Kidney epithelial cell (primary cell): Measurements from ENCODE around the gene GNAI2. TPM values are rescaled to one million over a fixed set of nuclear protein-coding genes. Genes with fewer than 3 reads are reported as not detected.

ENCODE experiments used
- DNase-seq: peaks from one replicate; pipeline ENCODE4 v3.0.0-alpha.2; 2010; ENCODE audit warnings: low read depth
- H3K27me3 ChIP-seq: 2 replicates; pipeline ENCODE4 v1.6.0; 2011; ENCODE audit warnings: low read length; ENCODE audit not compliant: control insufficient read depth, insufficient read depth
- H3K36me3 ChIP-seq: 2 replicates; pipeline ENCODE4 v1.5.1; 2011; ENCODE audit warnings: low read length; ENCODE audit not compliant: control insufficient read depth, insufficient read depth
- H3K4me3 ChIP-seq: 2 replicates; pipeline ENCODE4 v1.5.1; 2011; ENCODE audit warnings: low read depth, mild to moderate bottlenecking, control low read depth, low read length
- CTCF ChIP-seq: IDR thresholded peaks from 2 replicates; pipeline ENCODE4 v1.5.1; 2011; ENCODE audit warnings: mild to moderate bottlenecking, moderate library complexity, low read length, control low read depth, inconsistent platforms; ENCODE audit not compliant: insufficient read depth, poor library complexity, severe bottlenecking
- total RNA-seq: library from RNA; depleted of rRNA; stranded (reverse); fragments of >200 nt; gene quantifications from 2 replicates; pipeline ENCODE4 v1.2.3, GENCODE V29; 2015

Gene GNAI2
- total RNA-seq, 1 donor from 2014 or later = 208 TPM

GRCh38 chr3:50194903-50195500 lies 41.0 kb upstream of the GNAI2 start:
- Histone ChIP-seq H3K27me3 (peaks cover 36% of the 10 kb centered on the region), H3K4me3 (no peak overlapping the region), H3K36me3 (no peaks in the 10 kb centered on the region)
- no peak for DNase-seq
- no peak for TF ChIP-seq CTCF

- Histone ChIP-seq H3K4me3 (no peak overlapping the region), H3K36me3 (no peaks in the 10 kb centered on the region), H3K27me3 (peaks cover 36% of the 10 kb centered on the region)
- no peak for DNase-seq
- no peak for TF ChIP-seq CTCF
Measured at GRCh38 chr3:50195501-50196252, 40.3 kb upstream of the GNAI2 start.

- no peak for TF ChIP-seq CTCF
- H3K36me3 ChIP-seq = no peaks in the 10 kb centered on the region
- peaks cover 43% of the 10 kb centered on the region for H3K27me3 ChIP-seq
- DNase-seq = no peak
- H3K4me3 ChIP-seq = no peak overlapping the region
Measured at GRCh38 chr3:50196253-50196801, 39.7 kb upstream of the GNAI2 start.

- Histone ChIP-seq H3K4me3 (no peak overlapping the region), H3K36me3 (no peaks in the 10 kb centered on the region), H3K27me3 (peaks cover 52% of the 10 kb centered on the region)
- TF ChIP-seq CTCF = no peak
- no peak for DNase-seq
Measured at GRCh38 chr3:50201573-50202315, 34.3 kb upstream of the GNAI2 start.

GRCh38 chr3:50202353-50203112 lies 33.5 kb upstream of the GNAI2 start:
- DNase-seq = no peak
- no peaks in the 10 kb centered on the region for H3K36me3 ChIP-seq
- TF ChIP-seq CTCF = no peak
- no peak overlapping the region for H3K4me3 ChIP-seq
- peaks cover 54% of the 10 kb centered on the region for H3K27me3 ChIP-seq
